H9 (cell line): ENCODE results near the gene TAF4B. TPM values are rescaled to one million over a fixed set of nuclear protein-coding genes. Genes with fewer than 3 reads are reported as not detected.

Experiments
- DNase-seq: peaks from one replicate; pipeline ENCODE4 v3.0.0-alpha.2; 2017
- H2AFZ ChIP-seq: one replicate; pipeline ENCODE4 v1.6.1; 2013; ENCODE audit warnings: mild to moderate bottlenecking, low read length, control low read depth, moderate library complexity
- H2AK5ac ChIP-seq: 2 replicates; pipeline ENCODE4 v1.6.1; 2013; ENCODE audit warnings: low read length, control low read depth, mixed read lengths; ENCODE audit not compliant: insufficient read length
- H2BK120ac ChIP-seq: one replicate; pipeline ENCODE4 v1.6.1; 2013; ENCODE audit warnings: low read depth, mild to moderate bottlenecking, low read length, control low read depth, inconsistent platforms; ENCODE audit not compliant: poor library complexity, severe bottlenecking
- H2BK12ac ChIP-seq: 2 replicates; pipeline ENCODE4 v1.6.1; 2013; ENCODE audit warnings: low read length, control low read depth, mixed read lengths, low read depth; ENCODE audit not compliant: insufficient read length
- H2BK15ac ChIP-seq: 2 replicates; pipeline ENCODE4 v1.6.1; 2013; ENCODE audit warnings: low read depth, low read length, control low read depth
- H2BK20ac ChIP-seq: one replicate; pipeline ENCODE4 v1.6.1; 2013; ENCODE audit warnings: low read depth, mild to moderate bottlenecking, low read length, control low read depth, inconsistent platforms; ENCODE audit not compliant: poor library complexity, severe bottlenecking
- H2BK5ac ChIP-seq: 2 replicates; pipeline ENCODE4 v1.6.1; 2013; ENCODE audit warnings: low read length, control low read depth, mixed read lengths; ENCODE audit not compliant: insufficient read length
- H3K14ac ChIP-seq: 2 replicates; pipeline ENCODE4 v1.6.1; 2013; ENCODE audit warnings: low read length, control low read depth; ENCODE audit not compliant: insufficient read depth
- H3K18ac ChIP-seq: 2 replicates; pipeline ENCODE4 v1.6.1; 2013; ENCODE audit warnings: low read depth, mild to moderate bottlenecking, mixed read lengths, low read length, control low read depth; ENCODE audit not compliant: insufficient read length
- H3K23ac ChIP-seq: 2 replicates; pipeline ENCODE4 v1.6.1; 2013; ENCODE audit warnings: low read length, control low read depth, mixed read lengths, low read depth; ENCODE audit not compliant: insufficient read length
- H3K23me2 ChIP-seq: 2 replicates; pipeline ENCODE4 v1.6.1; 2013; ENCODE audit warnings: low read depth, mild to moderate bottlenecking, mixed read lengths, low read length, control low read depth; ENCODE audit not compliant: insufficient read length, poor library complexity, severe bottlenecking
- H3K27ac ChIP-seq: 2 replicates; pipeline ENCODE4 v1.5.1; 2013; ENCODE audit warnings: low read length, control low read depth, mixed read lengths, low read depth; ENCODE audit not compliant: insufficient read length
- H3K27me3 ChIP-seq: 2 replicates; pipeline ENCODE4 v1.6.1; 2013; ENCODE audit warnings: low read length, control low read depth, inconsistent platforms; ENCODE audit not compliant: insufficient read depth
- H3K4ac ChIP-seq: 2 replicates; pipeline ENCODE4 v1.6.1; 2013; ENCODE audit warnings: low read depth, mild to moderate bottlenecking, control low read depth, inconsistent platforms, low read length, moderate library complexity
- H3K4me1 ChIP-seq: 2 replicates; pipeline ENCODE4 v1.6.1; 2013; ENCODE audit warnings: low read length, control low read depth, inconsistent platforms; ENCODE audit not compliant: insufficient read depth
- H3K4me2 ChIP-seq: 2 replicates; pipeline ENCODE4 v1.6.1; 2013; ENCODE audit warnings: low read length, control low read depth, mixed read lengths; ENCODE audit not compliant: insufficient read length, insufficient read depth
- H3K56ac ChIP-seq: 2 replicates; pipeline ENCODE4 v1.6.1; 2013; ENCODE audit warnings: low read depth, mild to moderate bottlenecking, mixed read lengths, low read length, control low read depth; ENCODE audit not compliant: insufficient read length
- H3K79me1 ChIP-seq: 2 replicates; pipeline ENCODE4 v1.6.1; 2013; ENCODE audit warnings: low read depth, mild to moderate bottlenecking, moderate library complexity, low read length, control low read depth, inconsistent platforms; ENCODE audit not compliant: insufficient read depth, poor library complexity, severe bottlenecking
- H3K79me2 ChIP-seq: 2 replicates; pipeline ENCODE4 v1.6.1; 2013; ENCODE audit warnings: low read length, control low read depth, inconsistent platforms; ENCODE audit not compliant: insufficient read depth
- H3K9ac ChIP-seq: 2 replicates; pipeline ENCODE4 v1.6.1; 2013; ENCODE audit warnings: low read length, control low read depth, mixed read lengths; ENCODE audit not compliant: insufficient read length; ENCODE audit errors: extremely low read depth
- H3K9me3 ChIP-seq: one replicate; pipeline ENCODE4 v1.6.1; 2013; ENCODE audit warnings: low read depth, low read length, inconsistent platforms; ENCODE audit not compliant: control insufficient read depth
- H3T11ph ChIP-seq: one replicate; pipeline ENCODE4 v1.6.1; 2013; ENCODE audit warnings: mild to moderate bottlenecking, low read length, control low read depth, inconsistent platforms
- H4K20me1 ChIP-seq: one replicate; pipeline ENCODE4 v1.6.1; 2013; ENCODE audit not compliant: control insufficient read depth, insufficient read length, insufficient read depth
- H4K5ac ChIP-seq: 2 replicates; pipeline ENCODE4 v1.6.1; 2013; ENCODE audit warnings: low read depth, mild to moderate bottlenecking, mixed read lengths, low read length, control low read depth; ENCODE audit not compliant: insufficient read length
- H4K8ac ChIP-seq: replicated peaks from 2 replicates; pipeline ENCODE4 v1.6.1; 2013; ENCODE audit warnings: low read length, control low read depth, mixed read lengths, low read depth; ENCODE audit not compliant: insufficient read length
- H4K91ac ChIP-seq: 2 replicates; pipeline ENCODE4 v1.6.1; 2013; ENCODE audit warnings: low read depth, mild to moderate bottlenecking, moderate library complexity, mixed read lengths, low read length, control low read depth; ENCODE audit not compliant: insufficient read length
- H3K27ac Mint-ChIP-seq, 3 experiments: 2 replicates in 2 of 3; 3 replicates in 1 of 3; pipeline ENCODE4 v1.8.0; 2020 to 2021; ENCODE audit warnings: mixed read lengths in 3 of 3, mild to moderate bottlenecking in 1 of 3, moderate library complexity in 1 of 3
- H3K27me3 Mint-ChIP-seq: 2 replicates; pipeline ENCODE4 v1.8.0; 2021; ENCODE audit warnings: low read depth, mild to moderate bottlenecking, moderate library complexity, mixed read lengths
- H3K36me3 Mint-ChIP-seq, 3 experiments: 2 replicates in 2 of 3; 3 replicates in 1 of 3; pipeline ENCODE4 v1.8.0; 2020 to 2021; ENCODE audit warnings: low read depth in 3 of 3, mixed read lengths in 3 of 3; ENCODE audit not compliant: insufficient read depth in 1 of 3
- H3K4me1 Mint-ChIP-seq, 2 experiments: 2 replicates each; pipeline ENCODE4 v1.8.0; 2020; ENCODE audit warnings: mixed read lengths in 2 of 2
- H3K4me3 Mint-ChIP-seq, 2 experiments: 2 replicates in 1 of 2; 3 replicates in 1 of 2; pipeline ENCODE4 v1.8.0; 2020 to 2021; ENCODE audit warnings: mild to moderate bottlenecking in 2 of 2, mixed read lengths in 2 of 2, moderate library complexity in 1 of 2
- H3K9me3 Mint-ChIP-seq, 2 experiments: 2 replicates in 1 of 2; 3 replicates in 1 of 2; pipeline ENCODE4 v1.8.0; 2020; ENCODE audit warnings: mild to moderate bottlenecking in 2 of 2, mixed read lengths in 2 of 2, moderate library complexity in 1 of 2
- CTCF ChIP-seq: fragments of 200-600 bp; sonication (generic); conservative IDR thresholded peaks from 3 replicates; pipeline ENCODE4 v1.8.0; 2021; ENCODE audit warnings: antibody characterized with exemption, mild to moderate bottlenecking
- total RNA-seq: library from RNA; stranded (reverse); gene quantifications from 2 replicates; pipeline ENCODE4 v1.2.1, GENCODE V29; 2021

TAF4B gene
- total RNA-seq, 1 experiment from 2014 or later = 19.8 TPM

GRCh38 chr18:26386002-26386401 is 159.8 kb downstream of the TAF4B start:
- H2AK5ac ChIP-seq = no peak overlapping the region
- H4K91ac ChIP-seq = no peak overlapping the region
- H4K8ac ChIP-seq = no peak overlapping the region
- no peak overlapping the region for H2AFZ ChIP-seq
- no peak overlapping the region for H3K9ac ChIP-seq
- Mint-ChIP-seq H3K27me3 (no peaks in the 10 kb centered on the region), H3K4me3 (no peak overlapping the region), H3K27ac (no peak overlapping the region), H3K9me3 (no peaks in the 10 kb centered on the region), H3K36me3 (peaks cover 2 to 15% (median 12%) of the 10 kb centered on the region in 3 experiments; a peak in 5 of 7 replicates), H3K4me1 (no peaks in the 10 kb centered on the region)
- no peaks in the 10 kb centered on the region for H3K23me2 ChIP-seq
- H4K20me1 ChIP-seq = no peaks in the 10 kb centered on the region
- no peak overlapping the region for H2BK5ac ChIP-seq
- TF ChIP-seq CTCF = no peak
- no peak overlapping the region for H3K23ac ChIP-seq
- no peak overlapping the region for H3K14ac ChIP-seq
- DNase-seq = no peak
- H2BK15ac ChIP-seq = no peak overlapping the region
- H3K18ac ChIP-seq = no peak overlapping the region
- H3K4me1 ChIP-seq = no peaks in the 10 kb centered on the region
- no peak overlapping the region for H3T11ph ChIP-seq
- H2BK20ac ChIP-seq = no peak overlapping the region
- H3K9me3 ChIP-seq = no peaks in the 10 kb centered on the region
- H3K56ac ChIP-seq = no peak overlapping the region
- H3K4ac ChIP-seq = no peak overlapping the region
- H3K79me2 ChIP-seq = no peaks in the 10 kb centered on the region
- no peaks in the 10 kb centered on the region for H3K79me1 ChIP-seq
- no peaks in the 10 kb centered on the region for H3K27me3 ChIP-seq
- no peak overlapping the region for H2BK12ac ChIP-seq
- no peak overlapping the region for H4K5ac ChIP-seq
- no peak overlapping the region for H3K4me2 ChIP-seq
- H3K27ac ChIP-seq = no peak overlapping the region
- H2BK120ac ChIP-seq = no peak overlapping the region
